Adrenal gland (tissue), 5 donors: ENCODE measurements around the gene KIF6.

ENCODE experiments used
- CTCF ChIP-seq, 6 experiments: fragments of 450-650 bp in 4 of 6; fragments of 200-600 bp in 2 of 6; sonication (generic) in 1 of 6; IDR thresholded peaks; 1 replicate in 5 of 6; 2 replicates in 1 of 6; pipeline versions ENCODE4 v1.5.1 to v1.8.0; 2016 to 2021; ENCODE audit warnings: antibody characterized with exemption in 6 of 6, mild to moderate bottlenecking in 2 of 6, moderate library complexity in 1 of 6
- POLR2A ChIP-seq, 2 donors: fragments of 450-650 bp; IDR thresholded peaks; one replicate each; pipeline ENCODE4 v1.6.1; 2017; ENCODE audit warnings: antibody characterized with exemption in 2 of 2, mild to moderate bottlenecking in 2 of 2, moderate library complexity in 1 of 2
- donor health status: DM: no; HTN: no; CAD: no.

GRCh38 chr6:39449022-39449421, 276.2 kb downstream of the KIF6 start:
- TF ChIP-seq CTCF (IDR thresholded peaks at IDR 0.05) (no peak), POLR2A (IDR thresholded peaks at IDR 0.05) (no peak)
